Spleen (tissue), 11 donors: ENCODE data around the gene FERMT3. TPM values are rescaled to one million over a fixed set of nuclear protein-coding genes. Genes with fewer than 3 reads are reported as not detected.

Experiments used
- DNase-seq: peaks from one replicate; pipeline ENCODE4 v3.0.0-alpha.2; 2020
- H3K27ac ChIP-seq, 8 donors: fragments of 200-600 bp; sonication (generic) in 7 of 8; 1 replicate in 4 of 8; 2 replicates in 4 of 8; pipeline versions ENCODE4 v1.5.0 to v1.8.0; 2016 to 2021; ENCODE audit warnings: inconsistent platforms in 4 of 8, mild to moderate bottlenecking in 4 of 8, moderate library complexity in 1 of 8
- H3K27me3 ChIP-seq, 7 donors: fragments of 200-600 bp; sonication (generic) in 6 of 7; replicated peaks in 1 of 7; 1 replicate in 4 of 7; 2 replicates in 3 of 7; pipeline versions ENCODE4 v1.5.0 to v1.8.0; 2016 to 2021; ENCODE audit warnings: inconsistent platforms in 3 of 7, mild to moderate bottlenecking in 1 of 7
- H3K36me3 ChIP-seq, 6 donors: fragments of 200-600 bp; sonication (generic) in 5 of 6; 1 replicate in 4 of 6; 2 replicates in 2 of 6; pipeline versions ENCODE4 v1.5.0 to v1.8.0; 2016 to 2021; ENCODE audit warnings: inconsistent platforms in 2 of 6
- H3K4me1 ChIP-seq, 6 donors: fragments of 200-600 bp; sonication (generic) in 5 of 6; 1 replicate in 3 of 6; 2 replicates in 3 of 6; pipeline versions ENCODE4 v1.5.0 to v1.8.0; 2016 to 2021; ENCODE audit warnings: inconsistent platforms in 3 of 6
- H3K4me3 ChIP-seq, 8 donors: fragments of 200-600 bp; sonication (generic) in 7 of 8; 1 replicate in 4 of 8; 2 replicates in 4 of 8; pipeline versions ENCODE4 v1.5.0 to v1.8.0; 2016 to 2021; ENCODE audit warnings: inconsistent platforms in 4 of 8, mild to moderate bottlenecking in 4 of 8, moderate library complexity in 2 of 8
- H3K9me3 ChIP-seq, 8 donors: fragments of 200-600 bp; sonication (generic) in 7 of 8; 1 replicate in 4 of 8; 2 replicates in 4 of 8; pipeline versions ENCODE4 v1.5.0 to v1.8.0; 2016 to 2021; ENCODE audit warnings: inconsistent platforms in 4 of 8
- CTCF ChIP-seq, 11 experiments: fragments of 200-600 bp in 7 of 11; fragments of 450-650 bp in 4 of 11; sonication (generic) in 4 of 11; IDR thresholded peaks in 8 of 11; conservative IDR thresholded peaks in 3 of 11; 1 replicate in 7 of 11; 2 replicates in 4 of 11; pipeline versions ENCODE4 v1.4.0 to v1.8.0; 2016 to 2021; ENCODE audit warnings: antibody characterized with exemption in 11 of 11, inconsistent platforms in 4 of 11, mild to moderate bottlenecking in 1 of 11
- POLR2A ChIP-seq, 3 donors: fragments of 450-650 bp; IDR thresholded peaks; one replicate each; pipeline ENCODE4 v1.5.1; 2017; ENCODE audit warnings: antibody characterized with exemption in 3 of 3, mild to moderate bottlenecking in 1 of 3
- POLR2AphosphoS5 ChIP-seq, 3 donors: sonication (generic); formaldehyde crosslinking; IDR thresholded peaks; one replicate each; pipeline ENCODE4 v1.5.1; 2017; ENCODE audit warnings: antibody characterized with exemption in 3 of 3
- WGBS, 5 donors: extraction: QIAGEN DNeasy Blood & Tissue Kit in 3 of 5; methylation state at CpG; one replicate each; pipeline versions ENCODE4 v1.1.5 to v1.1.7; 2013 to 2018; 5-methylcytosine and 5-hydroxymethylcytosine counted together
- intact Hi-C: fragments of 100-400 bp; cut with DNase I; formaldehyde crosslinking; loops from one replicate; pipeline ENCODE4 v1.15.0; 2023; ENCODE audit warnings: low total_unique reads
- polyA plus RNA-seq, 3 donors: library from polyadenylated mRNA; stranded (reverse); fragments of 200-250 nt; gene quantifications; one replicate each; pipeline ENCODE4 v1.2.1, GENCODE V29; 2013
- total RNA-seq, 7 donors: library from RNA; depleted of rRNA in 3 of 7; stranded (reverse); fragments of >200 nt in 3 of 7; fragmentation: NEBNext Ultra II Directional in 4 of 7; extraction: Animal tissue kit (Norgen Biotek cat#: 25700) in 4 of 7; gene quantifications; one replicate each; pipeline versions ENCODE4 v1.1.0 to v1.2.1, GENCODE V29; 2016 to 2021
- donor health status: healthy with polysubstance abuse.
- donor health status: DM: no; HTN: no; CAD: no; lungs with moderate emphysema.
- donor health status: DM: no; HTN: no; CAD: no.
- donor health status: Bipolar disorder and iron deficiency.
- donor health status: healthy.
- donor health status: DM: no; HTN: no; CAD: no.
- donor health status: DM: yes; HTN: yes; CAD: no.

Gene FERMT3
- total and polyA plus RNA-seq, 10 donors, result 120 to 248 (median 174) TPM

GRCh38 chr11:64183890-64184289 lies 22.6 kb upstream of the FERMT3 start:
- Histone ChIP-seq H3K4me1 (peaks cover 25 to 49% (median 43%) of the 10 kb centered on the region in 6 donors), H3K9me3 (no peaks in the 10 kb centered on the region), H3K27ac (peak overlapping the region in 4 of 8 donors; percentile 26 to 92 (median 57)), H3K27me3 (no peaks in the 10 kb centered on the region), H3K4me3 (no peak overlapping the region), H3K36me3 (peaks cover 0 to 7% (median 0%) of the 10 kb centered on the region in 6 donors)
- 81 to 95% (median 85%) methylated on average over 6 to 7 of the region's 7 CpGs for WGBS, 5 donors
- no peak for DNase-seq
- intact Hi-C loops, result no loop called here
- TF ChIP-seq POLR2A (IDR thresholded peaks at IDR 0.05) (no peak), CTCF (IDR thresholded peaks at IDR 0.05 in 8 of 11, conservative IDR thresholded peaks at IDR 0.05 in 3 of 11) (no peak), POLR2AphosphoS5 (IDR thresholded peaks at IDR 0.05) (no peak)

DNA sequence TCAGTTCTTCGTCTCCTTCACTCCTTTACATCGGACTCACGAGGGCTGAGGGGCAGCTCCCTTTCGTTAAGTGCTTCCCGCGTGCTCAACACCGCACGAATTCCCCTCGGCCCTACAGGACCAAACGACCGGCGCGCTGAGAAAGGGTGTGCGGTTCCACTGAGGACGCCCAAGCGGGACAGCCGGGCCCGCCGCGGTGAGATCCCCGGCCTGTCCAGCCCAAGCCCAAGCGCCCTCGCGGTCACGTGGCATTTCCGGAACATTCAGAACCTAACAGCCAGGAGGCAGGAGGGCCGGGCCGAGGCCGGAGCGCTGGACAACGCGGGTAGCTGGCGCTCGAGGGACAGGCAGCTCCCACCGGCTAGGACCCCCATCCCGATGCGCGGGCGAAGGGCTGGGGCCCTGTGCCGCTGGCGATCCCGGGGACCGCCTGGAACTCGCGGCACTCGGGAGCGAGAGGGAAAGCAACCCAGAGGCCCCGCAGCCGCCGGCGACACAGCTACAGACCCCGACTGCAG lies 21.3 kb upstream of the FERMT3 start:
- H3K27me3 ChIP-seq, result no peaks in the 10 kb centered on the region
- peak in 7 of 11 experiments; percentile 4 to 75 (median 42) for TF ChIP-seq CTCF (IDR thresholded peaks at IDR 0.05 in 8 of 11, conservative IDR thresholded peaks at IDR 0.05 in 3 of 11)
- TF ChIP-seq POLR2A (IDR thresholded peaks at IDR 0.05), result peak; percentile 26 to 99 (median 95)
- peak; percentile 97 to 99 (median 99) for TF ChIP-seq POLR2AphosphoS5 (IDR thresholded peaks at IDR 0.05)
- H3K4me1 ChIP-seq, result peaks cover 36 to 49% (median 44%) of the 10 kb centered on the region in 6 donors
- peaks cover 0 to 18% (median 0%) of the 10 kb centered on the region in 6 donors for H3K36me3 ChIP-seq
- 0 to 1% (median 0%) methylated on average over 12 to 52 of the region's 52 CpGs for WGBS, 5 donors
- no peaks in the 10 kb centered on the region for H3K9me3 ChIP-seq
- peak overlapping the region in 5 of 8 donors; percentile 71 to 97 (median 92) for H3K27ac ChIP-seq
- intact Hi-C loops, result no loop called here
- peak overlapping the region in 5 of 8 donors; percentile 43 to 66 (median 59) for H3K4me3 ChIP-seq
- no peak for DNase-seq

DNA sequence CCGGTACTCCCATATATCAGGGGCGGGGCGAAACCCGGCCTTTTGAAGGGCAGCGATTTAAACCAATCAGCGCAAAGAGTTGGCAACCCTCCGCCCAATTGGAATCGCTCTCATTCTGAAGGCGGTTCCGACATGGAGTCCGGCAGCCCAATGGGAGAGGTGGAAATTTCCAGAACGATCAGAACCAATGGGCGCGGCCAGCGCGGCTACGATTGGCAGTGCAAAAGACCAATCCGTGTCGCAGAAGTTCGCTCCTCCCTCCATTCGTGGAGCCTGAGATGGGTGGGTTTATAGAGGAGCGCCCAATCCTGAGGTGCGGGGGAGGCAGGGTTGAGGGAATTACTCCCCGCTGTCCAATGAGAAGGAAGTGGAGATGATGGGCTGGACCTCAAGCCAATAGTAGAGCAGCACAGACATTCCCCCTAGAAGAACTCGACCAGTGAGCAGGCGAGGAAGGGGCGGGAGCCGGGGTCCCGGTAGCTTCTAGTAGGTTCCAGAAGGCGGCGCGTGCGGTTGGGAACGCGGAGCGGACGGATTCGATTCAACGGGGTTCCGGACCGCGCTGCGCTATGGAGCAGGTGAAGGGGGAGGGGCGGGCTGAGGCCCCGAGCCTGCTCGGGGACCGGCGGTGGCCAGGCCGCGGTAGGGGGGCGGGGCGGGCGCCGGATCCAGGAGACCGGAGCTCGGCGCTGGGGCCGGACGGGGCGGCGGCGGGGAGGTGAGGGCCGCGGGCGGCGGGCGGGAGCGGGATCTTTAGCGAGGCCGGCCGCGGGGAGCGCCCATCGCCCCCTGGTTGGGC lies 20.6 kb upstream of the FERMT3 start, which contains the start of gene STIP1:
STIP1 (plus strand) TSS at position 479 of the 799 bp plus-strand sequence; CDS start at position 570, 91 bp downstream.
- intact Hi-C loops, result no loop called here
- H3K4me1 ChIP-seq, result peaks cover 35 to 47% (median 43%) of the 10 kb centered on the region in 6 donors
- H3K27me3 ChIP-seq, result no peaks in the 10 kb centered on the region
- peak within 1 kb of the TSS in 5 of 8 donors; percentile 71 to 97 (median 92) for H3K27ac ChIP-seq
- H3K9me3 ChIP-seq, result no peaks in the 10 kb centered on the region
- TF ChIP-seq POLR2A (IDR thresholded peaks at IDR 0.05), result peak in 1 of 3 donors; percentile 69
- TF ChIP-seq POLR2AphosphoS5 (IDR thresholded peaks at IDR 0.05), result peak; percentile 5 to 89 (median 43)
- peak in 9 of 11 experiments; percentile 29 to 92 (median 64) for TF ChIP-seq CTCF (IDR thresholded peaks at IDR 0.05 in 8 of 11, conservative IDR thresholded peaks at IDR 0.05 in 3 of 11)
- H3K4me3 ChIP-seq, result peak within 1 kb of the TSS in 5 of 8 donors; percentile 43 to 66 (median 59)
- H3K36me3 ChIP-seq, result peaks cover 0 to 24% (median 0%) of the 10 kb centered on the region in 6 donors
- peak; percentile 100 for DNase-seq
- WGBS, 5 donors, result 0 to 1% (median 0%) methylated on average over 34 to 74 of the region's 74 CpGs
